SU-DHL-6 (cell line): ENCODE measurements around the gene GPX3.

ENCODE experiments used
- EZH2phosphoT487 ChIP-seq: fragments of 200-600 bp; sonication (generic), shearing (Covaris generic); conservative IDR thresholded peaks from 2 replicates; pipeline ENCODE4 v1.6.1; 2018; ENCODE audit warnings: mild to moderate bottlenecking, antibody characterized with exemption, low read length, moderate library complexity, mixed read lengths
- TF ChIP-seq, protein P1 (sequence below): fragments of 200-600 bp; sonication (generic); IDR thresholded peaks from one replicate; pipeline ENCODE4 v1.5.1; 2017; ENCODE audit warnings: antibody characterized with exemption, mild to moderate bottlenecking, low read length, moderate library complexity; ENCODE audit not compliant: insufficient read depth, poor library complexity, severe bottlenecking

DNA sequence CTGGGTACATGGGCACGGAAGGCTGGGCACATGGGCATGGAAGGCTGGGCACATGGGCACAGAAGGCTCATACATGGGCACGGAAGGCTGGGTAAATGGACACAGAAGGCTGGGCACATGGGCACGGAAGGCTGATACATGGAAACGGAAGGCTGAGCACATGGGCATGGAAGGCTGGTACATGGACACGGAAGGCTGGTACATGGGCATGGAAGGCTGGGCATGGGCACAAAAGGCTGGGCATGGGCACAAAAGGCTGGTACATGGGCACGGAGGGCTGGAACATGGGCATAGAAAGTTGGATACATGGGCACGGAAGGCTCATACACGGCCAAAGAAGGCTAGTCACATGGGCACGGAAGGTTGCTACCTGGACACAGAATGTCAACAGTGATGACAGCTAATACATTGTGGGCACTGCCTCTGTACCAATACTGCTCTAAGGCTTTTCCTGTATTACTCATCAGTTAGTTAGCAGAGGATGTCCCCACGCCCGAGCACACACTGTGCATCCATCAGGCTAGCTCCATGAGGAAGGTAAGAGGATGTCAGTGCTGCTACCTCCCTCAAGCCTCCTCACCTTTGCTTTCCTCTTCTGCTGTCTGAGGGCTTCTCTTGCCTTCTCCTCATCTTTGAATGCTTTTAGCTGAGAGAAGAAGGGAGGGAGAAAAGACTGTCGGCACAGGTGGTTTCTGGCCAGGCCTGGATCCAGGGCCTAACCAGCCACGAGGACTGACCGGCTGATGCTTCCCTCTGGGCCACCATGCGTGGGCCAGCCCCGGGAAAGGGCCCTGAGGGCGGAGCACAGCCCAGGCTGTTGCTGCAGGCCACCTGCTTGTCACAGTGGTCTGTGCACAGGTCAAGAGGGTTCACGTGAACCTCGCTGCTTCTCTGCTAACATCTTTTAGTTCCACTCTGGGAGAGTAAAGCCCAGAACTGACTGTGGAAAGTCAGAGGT, 14.3 kb downstream of the GPX3 start:
- TF ChIP-seq, protein P1, sequence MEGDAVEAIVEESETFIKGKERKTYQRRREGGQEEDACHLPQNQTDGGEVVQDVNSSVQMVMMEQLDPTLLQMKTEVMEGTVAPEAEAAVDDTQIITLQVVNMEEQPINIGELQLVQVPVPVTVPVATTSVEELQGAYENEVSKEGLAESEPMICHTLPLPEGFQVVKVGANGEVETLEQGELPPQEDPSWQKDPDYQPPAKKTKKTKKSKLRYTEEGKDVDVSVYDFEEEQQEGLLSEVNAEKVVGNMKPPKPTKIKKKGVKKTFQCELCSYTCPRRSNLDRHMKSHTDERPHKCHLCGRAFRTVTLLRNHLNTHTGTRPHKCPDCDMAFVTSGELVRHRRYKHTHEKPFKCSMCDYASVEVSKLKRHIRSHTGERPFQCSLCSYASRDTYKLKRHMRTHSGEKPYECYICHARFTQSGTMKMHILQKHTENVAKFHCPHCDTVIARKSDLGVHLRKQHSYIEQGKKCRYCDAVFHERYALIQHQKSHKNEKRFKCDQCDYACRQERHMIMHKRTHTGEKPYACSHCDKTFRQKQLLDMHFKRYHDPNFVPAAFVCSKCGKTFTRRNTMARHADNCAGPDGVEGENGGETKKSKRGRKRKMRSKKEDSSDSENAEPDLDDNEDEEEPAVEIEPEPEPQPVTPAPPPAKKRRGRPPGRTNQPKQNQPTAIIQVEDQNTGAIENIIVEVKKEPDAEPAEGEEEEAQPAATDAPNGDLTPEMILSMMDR = no peak
- TF ChIP-seq EZH2phosphoT487 = no peak
